H1 (cell line): ENCODE data around the gene FHIT. TPM values are rescaled to one million over a fixed set of nuclear protein-coding genes. Genes with fewer than 3 reads are reported as not detected.

ENCODE experiments used
- CTCF ChIA-PET: fragments of 300-600 bp; sonication (Branson Sonifier 250); formaldehyde crosslinking; loops from one replicate; lab custom pipeline; 2021; ENCODE audit not compliant: partially characterized antibody; lab: Charles Lee
- POLR2A ChIA-PET: fragments of 300-600 bp; sonication (Branson Sonifier 250); formaldehyde crosslinking; loops from one replicate; lab custom pipeline; 2021; ENCODE audit warnings: inconsistent platforms; ENCODE audit not compliant: partially characterized antibody; lab: Charles Lee
- DNase-seq, 2 experiments: peaks; one replicate each; pipeline versions ENCODE4 v3.0.0 to v3.0.0-alpha.2; 2010 to 2022; ENCODE audit warnings: low spot score in 2 of 2, low read depth in 1 of 2, mixed read lengths in 1 of 2
- FAIRE-seq: peaks from 2 replicates; lab custom pipeline; 2011; peaks lifted over from hg19 to GRCh38; lab: Jason Lieb, UNC
- H2AFZ ChIP-seq: 2 replicates; pipeline ENCODE4 v1.8.1; 2012; ENCODE audit warnings: low read length, inconsistent platforms
- H2AK5ac ChIP-seq: 2 replicates; pipeline ENCODE4 v1.6.1; 2013; ENCODE audit warnings: low read depth, low read length
- H2BK120ac ChIP-seq: replicated peaks from 2 replicates; pipeline ENCODE3; 2013; ENCODE audit warnings: low read depth, low read length, inconsistent platforms
- H2BK12ac ChIP-seq: 2 replicates; pipeline ENCODE4 v1.6.1; 2013; ENCODE audit warnings: low read depth, low read length
- H2BK15ac ChIP-seq: 2 replicates; pipeline ENCODE4 v1.6.1; 2013; ENCODE audit warnings: low read length
- H2BK20ac ChIP-seq: 2 replicates; pipeline ENCODE4 v1.6.1; 2013; ENCODE audit warnings: low read length
- H2BK5ac ChIP-seq: 2 replicates; pipeline ENCODE4 v1.6.1; 2013; ENCODE audit warnings: low read depth, low read length
- H3K14ac ChIP-seq: 2 replicates; pipeline ENCODE4 v1.6.1; 2013; ENCODE audit warnings: inconsistent platforms; ENCODE audit not compliant: insufficient read length
- H3K18ac ChIP-seq: 2 replicates; pipeline ENCODE4 v1.6.1; 2013; ENCODE audit warnings: low read length; ENCODE audit errors: extremely low read depth
- H3K23ac ChIP-seq: 2 replicates; pipeline ENCODE4 v1.6.1; 2013; ENCODE audit warnings: inconsistent platforms; ENCODE audit not compliant: insufficient read length
- H3K23me2 ChIP-seq: 2 replicates; pipeline ENCODE4 v1.6.1; 2013; ENCODE audit warnings: low read depth, low read length
- H3K27ac ChIP-seq: 2 replicates; pipeline ENCODE4 v1.6.1; 2011; ENCODE audit warnings: low read depth, low read length, inconsistent platforms
- H3K27me3 ChIP-seq, 4 experiments: replicated peaks in 1 of 4; 1 replicate in 1 of 4; 2 replicates in 3 of 4; pipeline versions ENCODE4 v1.6.1 to v1.8.1; 2011 to 2013; ENCODE audit warnings: low read length in 3 of 4, mild to moderate bottlenecking in 3 of 4, inconsistent platforms in 2 of 4, mixed read lengths in 2 of 4, moderate library complexity in 1 of 4; ENCODE audit not compliant: control insufficient read depth in 3 of 4, insufficient read depth in 3 of 4; ENCODE audit errors: extremely low read depth in 1 of 4
- H3K36me3 ChIP-seq, 4 experiments: 2 replicates each; pipeline versions ENCODE4 v1.6.1 to v1.8.1; 2011 to 2013; ENCODE audit warnings: mild to moderate bottlenecking in 4 of 4, low read length in 3 of 4, moderate library complexity in 2 of 4, control low read depth in 1 of 4, inconsistent platforms in 1 of 4; ENCODE audit not compliant: insufficient read depth in 4 of 4, control insufficient read depth in 2 of 4
- H3K4ac ChIP-seq: replicated peaks from 2 replicates; pipeline ENCODE3; 2013; ENCODE audit warnings: low read length, low read depth, mixed read lengths, inconsistent platforms; ENCODE audit not compliant: insufficient read length
- H3K4me1 ChIP-seq, 4 experiments: replicated peaks in 1 of 4; 1 replicate in 1 of 4; 2 replicates in 3 of 4; pipeline versions ENCODE4 v1.6.1 to v1.8.1; 2011 to 2013; ENCODE audit warnings: low read length in 3 of 4, inconsistent platforms in 2 of 4, mixed read lengths in 1 of 4; ENCODE audit not compliant: insufficient read depth in 4 of 4, control insufficient read depth in 3 of 4
- H3K4me2 ChIP-seq, 2 experiments: 2 replicates each; pipeline versions ENCODE4 v1.6.1 to v1.8.1; 2011 to 2013; ENCODE audit warnings: low read depth in 2 of 2, low read length in 2 of 2, control low read depth in 1 of 2, inconsistent platforms in 1 of 2, mild to moderate bottlenecking in 1 of 2; ENCODE audit not compliant: insufficient read depth in 1 of 2
- H3K4me3 ChIP-seq, 4 experiments: fragments of 200-600, 300-600 bp in 1 of 4; sonication (generic), shearing (Covaris generic), sonication (Bioruptor Twin) in 1 of 4; 2 replicates each; pipeline versions ENCODE4 v1.5.1 to v1.8.1; 2011 to 2016; ENCODE audit warnings: low read length in 4 of 4, low read depth in 3 of 4, control low read depth in 2 of 4, inconsistent platforms in 2 of 4, mild to moderate bottlenecking in 2 of 4, mixed read lengths in 1 of 4, moderate library complexity in 1 of 4; ENCODE audit not compliant: insufficient read depth in 2 of 4; ENCODE audit errors: extremely low read depth in 1 of 4
- H3K56ac ChIP-seq: replicated peaks from 2 replicates; pipeline ENCODE3; 2013; ENCODE audit warnings: low read depth, mild to moderate bottlenecking, mixed read lengths, low read length, inconsistent platforms; ENCODE audit not compliant: insufficient read length
- H3K79me1 ChIP-seq: 2 replicates; pipeline ENCODE4 v1.6.1; 2013; ENCODE audit warnings: low read depth, low read length, control low read depth
- H3K79me2 ChIP-seq, 2 experiments: 2 replicates each; pipeline versions ENCODE4 v1.6.1 to v1.8.1; 2012 to 2013; ENCODE audit warnings: low read length in 2 of 2, mild to moderate bottlenecking in 2 of 2, inconsistent platforms in 1 of 2; ENCODE audit not compliant: insufficient read depth in 2 of 2, control insufficient read depth in 1 of 2
- H3K9ac ChIP-seq, 4 experiments: replicated peaks in 1 of 4; 1 replicate in 1 of 4; 2 replicates in 3 of 4; pipeline versions ENCODE4 v1.6.1 to v1.8.1; 2011 to 2013; ENCODE audit warnings: low read depth in 3 of 4, low read length in 3 of 4, control low read depth in 2 of 4, mild to moderate bottlenecking in 2 of 4, moderate library complexity in 2 of 4, inconsistent platforms in 1 of 4; ENCODE audit errors: extremely low read depth in 1 of 4
- H3K9me3 ChIP-seq, 2 experiments: 2 replicates each; pipeline versions ENCODE4 v1.6.1 to v1.8.1; 2012 to 2013; ENCODE audit warnings: mild to moderate bottlenecking in 2 of 2, moderate library complexity in 2 of 2, control low read depth in 1 of 2, inconsistent platforms in 1 of 2, low read depth in 1 of 2, low read length in 1 of 2, mixed read lengths in 1 of 2; ENCODE audit not compliant: insufficient read depth in 2 of 2
- H4K20me1 ChIP-seq, 2 experiments: replicated peaks in 1 of 2; 2 replicates each; pipeline versions ENCODE3 to v1.8.1; 2011 to 2013; ENCODE audit warnings: inconsistent platforms in 2 of 2, low read length in 2 of 2, mild to moderate bottlenecking in 1 of 2; ENCODE audit not compliant: insufficient read depth in 2 of 2, control insufficient read depth in 1 of 2
- H4K5ac ChIP-seq: 2 replicates; pipeline ENCODE4 v1.6.1; 2013; ENCODE audit warnings: low read length, low read depth, mixed read lengths, inconsistent platforms; ENCODE audit not compliant: insufficient read length
- H4K8ac ChIP-seq: 2 replicates; pipeline ENCODE4 v1.8.0; 2013; ENCODE audit warnings: mild to moderate bottlenecking, moderate library complexity, low read length, inconsistent platforms; ENCODE audit not compliant: insufficient read depth; ENCODE audit errors: extremely low read depth
- H4K91ac ChIP-seq: replicated peaks from 2 replicates; pipeline ENCODE3; 2013; ENCODE audit warnings: low read length, mixed read lengths, inconsistent platforms; ENCODE audit not compliant: insufficient read length
- CREB1 ChIP-seq: IDR thresholded peaks from 2 replicates; pipeline ENCODE4 v1.6.1; 2012; ENCODE audit warnings: inconsistent platforms
- EGR1 ChIP-seq: IDR thresholded peaks from 2 replicates; pipeline ENCODE4 v1.6.1; 2011; ENCODE audit warnings: low read depth, low read length, borderline replicate concordance
- NRF1 ChIP-seq: IDR thresholded peaks from 2 replicates; pipeline ENCODE4 v1.6.1; 2011; ENCODE audit warnings: mild to moderate bottlenecking, low read depth, low read length, improper control_type of control experiment
- SIN3A ChIP-seq, 2 experiments: IDR thresholded peaks in 1 of 2; conservative IDR thresholded peaks in 1 of 2; 2 replicates each; pipeline ENCODE4 v1.6.1; 2011 to 2012; ENCODE audit warnings: low read length in 2 of 2, improper control_type of control experiment in 1 of 2, low read depth in 1 of 2, mild to moderate bottlenecking in 1 of 2
- SIRT6 ChIP-seq: IDR thresholded peaks from one replicate; pipeline ENCODE4 v1.7.1; 2012; ENCODE audit warnings: low read length, inconsistent platforms
- TAF1 ChIP-seq: IDR thresholded peaks from 2 replicates; pipeline ENCODE4 v1.6.1; 2011; ENCODE audit warnings: mild to moderate bottlenecking, low read depth, low read length
- WGBS, 2 experiments: shearing (Covaris generic) in 1 of 2; methylation state at CpG; one replicate each; pipeline versions ENCODE4 v1.1.6 to v1.1.7; 2013 to 2015; ENCODE audit warnings: low lambda C conversion rate in 2 of 2, mixed read lengths in 2 of 2, inconsistent platforms in 1 of 2, low coverage in 1 of 2, missing lambda C conversion rate in 1 of 2; ENCODE audit not compliant: insufficient replicate concordance in 2 of 2, insufficient coverage in 1 of 2, insufficient read length in 1 of 2; ENCODE audit errors: extremely low coverage in 1 of 2, missing lambda C conversion rate in 1 of 2; 5-methylcytosine and 5-hydroxymethylcytosine counted together
- polyA plus RNA-seq, 7 experiments: library from polyadenylated mRNA; depleted of rRNA in 3 of 7; stranded (reverse) in 5 of 7; unstranded in 2 of 7; fragments of >200 nt in 5 of 7; fragments of 200-250 nt in 2 of 7; gene quantifications; 1 replicate in 5 of 7; 2 replicates in 1 of 7; 4 replicates in 1 of 7; pipeline versions ENCODE4 v1.2.1 to v1.2.3, GENCODE V29; 2011 to 2013; ENCODE audit warnings: missing spikeins in 2 of 7, mixed read lengths in 2 of 7
- total RNA-seq: library from RNA; stranded (reverse); fragmentation: NEBNext Ultra II Directional; extraction: Animal tissue kit (Norgen Biotek cat#: 25700); gene quantifications from 2 replicates; pipeline ENCODE4 v1.2.1, GENCODE V29; 2021

Gene FHIT
- total and polyA plus RNA-seq, 2 of the 8 experiments (the other 6 are each of a cell fraction or from before 2014, with no cell fraction given) = 1.2 to 3.2 TPM

- Histone ChIP-seq H2BK15ac (no peak overlapping the region), H3K18ac (no peak overlapping the region), H2AFZ (no peak overlapping the region), H4K5ac (no peak overlapping the region), H4K8ac (no peak overlapping the region), H4K91ac (no peak overlapping the region), H3K14ac (no peak overlapping the region), H3K27me3 (peaks cover 0 to 2% (median 0%) of the 10 kb centered on the region in 4 experiments; a peak in 1 of 7 replicates), H3K36me3 (no peaks in the 10 kb centered on the region), H2BK120ac (no peak overlapping the region), H3K4me3 (no peak overlapping the region), H3K56ac (no peak overlapping the region), H2BK5ac (no peak overlapping the region), H2AK5ac (no peak overlapping the region), H3K79me2 (no peaks in the 10 kb centered on the region), H4K20me1 (no peaks in the 10 kb centered on the region), H3K9ac (no peak overlapping the region), H3K4ac (no peak overlapping the region), H3K9me3 (no peaks in the 10 kb centered on the region), H2BK12ac (no peak overlapping the region), H3K4me2 (no peak overlapping the region), H2BK20ac (no peak overlapping the region), H3K79me1 (no peaks in the 10 kb centered on the region), H3K23me2 (no peaks in the 10 kb centered on the region), H3K23ac (no peak overlapping the region), H3K27ac (no peak overlapping the region), H3K4me1 (no peaks in the 10 kb centered on the region)
- no peak for DNase-seq
- no peak for FAIRE-seq
- no peak for TF ChIP-seq SIN3A (conservative IDR thresholded peaks at IDR 0.05 in 1 of 2, IDR thresholded peaks at IDR 0.05 in 1 of 2; ENCODE audit: low read depth in 1 of 2, low read length in 2 of 2)
- no peak for TF ChIP-seq EGR1
- TF ChIP-seq TAF1 = no peak
- TF ChIP-seq NRF1 = no peak
- TF ChIP-seq CREB1 = no peak
- TF ChIP-seq SIRT6 = no peak
- POLR2A ChIA-PET = no interaction called here
- CTCF ChIA-PET = no interaction called here
- 88% methylated on average over 1 of the region's 1 CpG; no CpG with 5 or more reads in 1 of the 2 experiments for WGBS, 2 experiments
These were observed 198.4 kb downstream of the FHIT start for GRCh38 chr3:61052851-61053250.
